Measurements from ENCODE around the gene CDH13.

DNA sequence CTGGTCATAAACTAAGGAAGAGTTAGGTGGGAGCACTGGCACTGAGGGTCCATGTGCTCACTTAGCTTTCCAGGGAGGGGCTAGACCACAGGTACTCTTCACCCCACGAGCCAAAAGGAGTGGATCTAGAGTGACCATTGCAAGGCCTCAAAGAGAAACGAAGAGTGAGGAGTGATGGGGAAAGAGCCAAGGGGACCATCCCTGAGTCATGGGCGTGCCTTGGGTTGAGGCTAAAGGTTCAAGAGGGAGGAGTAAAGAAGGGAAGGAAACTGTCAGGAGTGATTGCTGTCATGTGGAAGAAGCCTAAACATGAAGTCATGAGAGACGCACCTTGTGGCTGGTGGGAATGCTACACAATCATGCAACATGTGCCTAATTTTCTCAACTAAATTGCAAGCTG lies 141.0 kb downstream of the CDH13 start:
- TF ChIP-seq, protein P1, sequence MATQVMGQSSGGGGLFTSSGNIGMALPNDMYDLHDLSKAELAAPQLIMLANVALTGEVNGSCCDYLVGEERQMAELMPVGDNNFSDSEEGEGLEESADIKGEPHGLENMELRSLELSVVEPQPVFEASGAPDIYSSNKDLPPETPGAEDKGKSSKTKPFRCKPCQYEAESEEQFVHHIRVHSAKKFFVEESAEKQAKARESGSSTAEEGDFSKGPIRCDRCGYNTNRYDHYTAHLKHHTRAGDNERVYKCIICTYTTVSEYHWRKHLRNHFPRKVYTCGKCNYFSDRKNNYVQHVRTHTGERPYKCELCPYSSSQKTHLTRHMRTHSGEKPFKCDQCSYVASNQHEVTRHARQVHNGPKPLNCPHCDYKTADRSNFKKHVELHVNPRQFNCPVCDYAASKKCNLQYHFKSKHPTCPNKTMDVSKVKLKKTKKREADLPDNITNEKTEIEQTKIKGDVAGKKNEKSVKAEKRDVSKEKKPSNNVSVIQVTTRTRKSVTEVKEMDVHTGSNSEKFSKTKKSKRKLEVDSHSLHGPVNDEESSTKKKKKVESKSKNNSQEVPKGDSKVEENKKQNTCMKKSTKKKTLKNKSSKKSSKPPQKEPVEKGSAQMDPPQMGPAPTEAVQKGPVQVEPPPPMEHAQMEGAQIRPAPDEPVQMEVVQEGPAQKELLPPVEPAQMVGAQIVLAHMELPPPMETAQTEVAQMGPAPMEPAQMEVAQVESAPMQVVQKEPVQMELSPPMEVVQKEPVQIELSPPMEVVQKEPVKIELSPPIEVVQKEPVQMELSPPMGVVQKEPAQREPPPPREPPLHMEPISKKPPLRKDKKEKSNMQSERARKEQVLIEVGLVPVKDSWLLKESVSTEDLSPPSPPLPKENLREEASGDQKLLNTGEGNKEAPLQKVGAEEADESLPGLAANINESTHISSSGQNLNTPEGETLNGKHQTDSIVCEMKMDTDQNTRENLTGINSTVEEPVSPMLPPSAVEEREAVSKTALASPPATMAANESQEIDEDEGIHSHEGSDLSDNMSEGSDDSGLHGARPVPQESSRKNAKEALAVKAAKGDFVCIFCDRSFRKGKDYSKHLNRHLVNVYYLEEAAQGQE (IDR thresholded peaks at IDR 0.05; ENCODE audit: insufficient replicate concordance, low read depth) = no peak
- TF ChIP-seq POLR2AphosphoS5 (IDR thresholded peaks at IDR 0.05; ENCODE audit: low read depth) (no peak), SPI1 (IDR thresholded peaks at IDR 0.05; ENCODE audit: borderline replicate concordance, low read depth) (no peak)
- TF ChIP-seq, protein P2, sequence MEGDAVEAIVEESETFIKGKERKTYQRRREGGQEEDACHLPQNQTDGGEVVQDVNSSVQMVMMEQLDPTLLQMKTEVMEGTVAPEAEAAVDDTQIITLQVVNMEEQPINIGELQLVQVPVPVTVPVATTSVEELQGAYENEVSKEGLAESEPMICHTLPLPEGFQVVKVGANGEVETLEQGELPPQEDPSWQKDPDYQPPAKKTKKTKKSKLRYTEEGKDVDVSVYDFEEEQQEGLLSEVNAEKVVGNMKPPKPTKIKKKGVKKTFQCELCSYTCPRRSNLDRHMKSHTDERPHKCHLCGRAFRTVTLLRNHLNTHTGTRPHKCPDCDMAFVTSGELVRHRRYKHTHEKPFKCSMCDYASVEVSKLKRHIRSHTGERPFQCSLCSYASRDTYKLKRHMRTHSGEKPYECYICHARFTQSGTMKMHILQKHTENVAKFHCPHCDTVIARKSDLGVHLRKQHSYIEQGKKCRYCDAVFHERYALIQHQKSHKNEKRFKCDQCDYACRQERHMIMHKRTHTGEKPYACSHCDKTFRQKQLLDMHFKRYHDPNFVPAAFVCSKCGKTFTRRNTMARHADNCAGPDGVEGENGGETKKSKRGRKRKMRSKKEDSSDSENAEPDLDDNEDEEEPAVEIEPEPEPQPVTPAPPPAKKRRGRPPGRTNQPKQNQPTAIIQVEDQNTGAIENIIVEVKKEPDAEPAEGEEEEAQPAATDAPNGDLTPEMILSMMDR (IDR thresholded peaks at IDR 0.05; ENCODE audit: insufficient read depth, low read length) = no peak
